Neuronal stem cell (in vitro differentiated cells): ENCODE results near the gene ITGB6.
A peak's percentile ranks its signal among the peaks of the same experiment; 100 is the strongest.

ENCODE experiments used
- DNase-seq: peaks from one replicate; pipeline ENCODE4 v3.0.0-alpha.2; 2013; ENCODE audit warnings: low spot score
- H2AFZ ChIP-seq: one replicate; pipeline ENCODE4 v1.6.1; 2013; ENCODE audit warnings: mild to moderate bottlenecking, low read length, inconsistent platforms
- H2AK5ac ChIP-seq: 2 replicates; pipeline ENCODE4 v1.6.1; 2013; ENCODE audit warnings: low read depth, mild to moderate bottlenecking, inconsistent platforms, low read length, moderate library complexity, mixed read lengths
- H2BK120ac ChIP-seq: 2 replicates; pipeline ENCODE4 v1.6.1; 2013; ENCODE audit warnings: low read depth, mild to moderate bottlenecking, inconsistent platforms, low read length, moderate library complexity, mixed read lengths
- H2BK12ac ChIP-seq: one replicate; pipeline ENCODE4 v1.6.1; 2013; ENCODE audit warnings: low read length, inconsistent platforms
- H2BK15ac ChIP-seq: 2 replicates; pipeline ENCODE4 v1.6.1; 2013; ENCODE audit warnings: mild to moderate bottlenecking, low read length, inconsistent platforms, mixed read lengths
- H2BK5ac ChIP-seq: one replicate; pipeline ENCODE4 v1.6.1; 2013; ENCODE audit warnings: inconsistent platforms, mild to moderate bottlenecking, low read length, moderate library complexity
- H3K14ac ChIP-seq: one replicate; pipeline ENCODE4 v1.6.1; 2013; ENCODE audit warnings: low read length, inconsistent platforms
- H3K18ac ChIP-seq: 2 replicates; pipeline ENCODE4 v1.6.1; 2013; ENCODE audit warnings: low read length, inconsistent platforms
- H3K23ac ChIP-seq: 2 replicates; pipeline ENCODE4 v1.6.1; 2013; ENCODE audit warnings: low read depth, mild to moderate bottlenecking, mixed read lengths, low read length, inconsistent platforms; ENCODE audit not compliant: poor library complexity
- H3K27ac ChIP-seq: replicated peaks from 3 replicates; pipeline ENCODE4 v1.5.1; 2013; ENCODE audit warnings: low read length, inconsistent platforms
- H3K27me3 ChIP-seq, 3 experiments: 2 replicates each; pipeline ENCODE4 v1.6.1; 2013; ENCODE audit warnings: low read length in 3 of 3, mild to moderate bottlenecking in 2 of 3, inconsistent platforms in 1 of 3, low read depth in 1 of 3, mixed read lengths in 1 of 3, moderate library complexity in 1 of 3; ENCODE audit not compliant: control insufficient read depth in 3 of 3, insufficient read depth in 3 of 3
- H3K36me3 ChIP-seq, 2 donors: replicated peaks in 1 of 2; 2 replicates each; pipeline ENCODE4 v1.6.1; 2013; ENCODE audit warnings: low read length in 2 of 2; ENCODE audit not compliant: control insufficient read depth in 2 of 2, insufficient read depth in 2 of 2
- H3K4ac ChIP-seq: 2 replicates; pipeline ENCODE4 v1.6.1; 2013; ENCODE audit warnings: inconsistent platforms, mild to moderate bottlenecking, low read length, moderate library complexity
- H3K4me1 ChIP-seq, 2 donors: 1 replicate in 1 of 2; 2 replicates in 1 of 2; pipeline ENCODE4 v1.6.1; 2013; ENCODE audit warnings: low read length in 2 of 2, low read depth in 1 of 2; ENCODE audit not compliant: control insufficient read depth in 2 of 2, insufficient read depth in 1 of 2
- H3K4me2 ChIP-seq: one replicate; pipeline ENCODE4 v1.6.1; 2013; ENCODE audit warnings: mild to moderate bottlenecking, low read length, inconsistent platforms; ENCODE audit not compliant: insufficient read depth, poor library complexity, severe bottlenecking
- H3K4me3 ChIP-seq, 2 donors: 2 replicates each; pipeline ENCODE4 v1.5.1; 2013; ENCODE audit warnings: low read length in 2 of 2, mild to moderate bottlenecking in 2 of 2, inconsistent platforms in 1 of 2, moderate library complexity in 1 of 2
- H3K79me1 ChIP-seq: one replicate; pipeline ENCODE4 v1.6.1; 2013; ENCODE audit warnings: low read depth, mild to moderate bottlenecking, inconsistent platforms, low read length, moderate library complexity
- H3K9ac ChIP-seq: one replicate; pipeline ENCODE4 v1.6.1; 2013; ENCODE audit warnings: mild to moderate bottlenecking, low read depth, low read length, inconsistent platforms; ENCODE audit not compliant: poor library complexity
- H3K9me3 ChIP-seq, 2 donors: replicated peaks in 1 of 2; 2 replicates each; pipeline versions ENCODE3 to v1.6.1; 2013; ENCODE audit warnings: low read length in 2 of 2, mild to moderate bottlenecking in 2 of 2, inconsistent platforms in 1 of 2, low read depth in 1 of 2, mixed read lengths in 1 of 2, moderate library complexity in 1 of 2; ENCODE audit not compliant: control insufficient read depth in 2 of 2, insufficient read depth in 1 of 2
- H4K8ac ChIP-seq: one replicate; pipeline ENCODE4 v1.6.1; 2013; ENCODE audit warnings: low read depth, mild to moderate bottlenecking, inconsistent platforms, low read length, moderate library complexity
- H4K91ac ChIP-seq: one replicate; pipeline ENCODE4 v1.6.1; 2013; ENCODE audit warnings: low read length, low read depth, mild to moderate bottlenecking, inconsistent platforms; ENCODE audit not compliant: poor library complexity
- WGBS, 2 donors: extraction: QIAGEN DNeasy Blood & Tissue Kit; methylation state at CpG; one replicate each; pipeline ENCODE4 v1.1.7; 2013; ENCODE audit warnings: missing lambda C conversion rate in 2 of 2, mixed read lengths in 1 of 2; ENCODE audit not compliant: insufficient read length in 2 of 2, insufficient replicate concordance in 1 of 2; ENCODE audit errors: extremely low coverage in 2 of 2; 5-methylcytosine and 5-hydroxymethylcytosine counted together

The ITGB6 gene

GRCh38 chr2:160224060-160224459 is 24.0 kb upstream of the ITGB6 start:
- Histone ChIP-seq H3K4me2 (no peak overlapping the region), H3K79me1 (no peaks in the 10 kb centered on the region), H3K36me3 (no peaks in the 10 kb centered on the region), H3K27me3 (no peaks in the 10 kb centered on the region), H3K27ac (no peak overlapping the region), H3K4me1 (peaks cover 4 to 7% of the 10 kb centered on the region in 2 donors), H3K4me3 (no peak overlapping the region), H4K8ac (no peak overlapping the region), H3K18ac (no peak overlapping the region), H3K9me3 (no peaks in the 10 kb centered on the region), H2AK5ac (no peak overlapping the region), H3K14ac (no peak overlapping the region), H3K4ac (no peak overlapping the region), H2BK120ac (no peak overlapping the region), H3K23ac (no peak overlapping the region), H2BK5ac (no peak overlapping the region), H3K9ac (no peak overlapping the region), H2AFZ (peak overlapping the region; percentile 23), H2BK12ac (no peak overlapping the region), H2BK15ac (no peak overlapping the region), H4K91ac (no peak overlapping the region)
- no peak for DNase-seq
- WGBS, 2 donors, result no CpG with 5 or more reads among the region's 3 CpGs

GRCh38 chr2:160223560-160223959 is 23.5 kb upstream of the ITGB6 start:
- no CpG with 5 or more reads among the region's 3 CpGs for WGBS, 2 donors

GRCh38 chr2:160222546-160223283 is 22.6 kb upstream of the ITGB6 start:
- Histone ChIP-seq H4K91ac (no peak overlapping the region), H3K23ac (no peak overlapping the region), H3K36me3 (no peaks in the 10 kb centered on the region), H3K9me3 (no peaks in the 10 kb centered on the region), H3K4ac (no peak overlapping the region), H3K14ac (no peak overlapping the region), H2BK5ac (no peak overlapping the region), H3K27ac (no peak overlapping the region), H3K4me1 (peaks cover 4 to 7% of the 10 kb centered on the region in 2 donors), H3K27me3 (no peaks in the 10 kb centered on the region), H2BK12ac (no peak overlapping the region), H3K79me1 (no peaks in the 10 kb centered on the region), H2AK5ac (no peak overlapping the region), H2BK120ac (no peak overlapping the region), H3K4me3 (no peak overlapping the region), H4K8ac (no peak overlapping the region), H3K18ac (no peak overlapping the region), H3K9ac (no peak overlapping the region), H3K4me2 (no peak overlapping the region), H2AFZ (no peak overlapping the region), H2BK15ac (no peak overlapping the region)
- DNase-seq, result no peak
- no CpG with 5 or more reads among the region's 7 CpGs for WGBS, 2 donors

More at GRCh38 chr2:160223560-160223959, 23.5 kb upstream of the ITGB6 start:
- Histone ChIP-seq H3K4ac (no peak overlapping the region), H2BK120ac (no peak overlapping the region), H4K8ac (no peak overlapping the region), H3K14ac (no peak overlapping the region), H3K27me3 (no peaks in the 10 kb centered on the region), H3K4me2 (no peak overlapping the region), H2AK5ac (no peak overlapping the region), H3K27ac (no peak overlapping the region), H3K36me3 (no peaks in the 10 kb centered on the region), H2BK5ac (no peak overlapping the region), H3K9me3 (no peaks in the 10 kb centered on the region), H3K9ac (no peak overlapping the region), H3K4me1 (peaks cover 4 to 7% of the 10 kb centered on the region in 2 donors), H3K18ac (no peak overlapping the region), H4K91ac (no peak overlapping the region), H2BK15ac (no peak overlapping the region), H3K23ac (no peak overlapping the region), H2AFZ (no peak overlapping the region), H2BK12ac (no peak overlapping the region), H3K79me1 (no peaks in the 10 kb centered on the region), H3K4me3 (no peak overlapping the region)
- DNase-seq, result no peak

- H2BK120ac ChIP-seq, result no peak overlapping the region
- H3K27ac ChIP-seq, result no peak overlapping the region
- H2AK5ac ChIP-seq, result peak overlapping the region; percentile 24
- no peaks in the 10 kb centered on the region for H3K79me1 ChIP-seq
- no peak overlapping the region for H3K4me3 ChIP-seq
- no peaks in the 10 kb centered on the region for H3K9me3 ChIP-seq
- H2BK5ac ChIP-seq, result no peak overlapping the region
- no peaks in the 10 kb centered on the region for H3K36me3 ChIP-seq
- DNase-seq, result no peak
- no peak overlapping the region for H3K4ac ChIP-seq
- no peak overlapping the region for H3K9ac ChIP-seq
- peaks cover 4 to 7% of the 10 kb centered on the region in 2 donors for H3K4me1 ChIP-seq
- peak overlapping the region; percentile 61 for H2AFZ ChIP-seq
- no peaks in the 10 kb centered on the region for H3K27me3 ChIP-seq
- H3K4me2 ChIP-seq, result no peak overlapping the region
- peak overlapping the region; percentile 70 for H4K8ac ChIP-seq
- peak overlapping the region; percentile 60 for H3K18ac ChIP-seq
- H4K91ac ChIP-seq, result no peak overlapping the region
- no peak overlapping the region for H3K14ac ChIP-seq
- no peak overlapping the region for H2BK15ac ChIP-seq
- H3K23ac ChIP-seq, result peak overlapping the region; percentile 8
- peak overlapping the region; percentile 19 for H2BK12ac ChIP-seq
- WGBS, 2 donors, result no CpG with 5 or more reads among the region's 12 CpGs
These were observed 21.6 kb upstream of the ITGB6 start for GRCh38 chr2:160221391-160222276.
